HG03354 (cell line): ENCODE results near the gene CDY2A.
"Not testable (repeated sequence)": the region's sequence is repeated elsewhere in the genome, so short reads cannot be mapped to it uniquely, and the experiment has no call there.

Experiments
- ATAC-seq: cut with Tn5 transposase; IDR thresholded peaks from one replicate; pipeline ENCODE4 v1.9.1; 2021; ENCODE audit warnings: mild to moderate bottlenecking; ENCODE audit not compliant: unreplicated experiment, poor library complexity, severe bottlenecking

Gene CDY2A

GRCh38 chrY:18025487-18025886, at the start of gene CDY2A:
Gene CDY2A, plus strand, starts transcription at chrY:18025787. Its CDS starts 328 bp downstream, at chrY:18026115.
- not testable (repeated sequence) for ATAC-seq

GRCh38 chrY:17997586-17997985, 28.0 kb upstream of the CDY2A start:
- ATAC-seq, result not testable (repeated sequence)

GRCh38 chrY:17998266-17998665, 27.3 kb upstream of the CDY2A start:
- ATAC-seq, result not testable (repeated sequence)

GRCh38 chrY:18023897-18024296, 1.7 kb upstream of the CDY2A start:
- ATAC-seq, result not testable (repeated sequence)

- ATAC-seq, result not testable (repeated sequence)
These were observed 3.3 kb downstream of the CDY2A start for GRCh38 chrY:18028845-18029244.

GRCh38 chrY:18030178-18030577, 4.6 kb downstream of the CDY2A start:
- ATAC-seq, result not testable (repeated sequence)

- not testable (repeated sequence) for ATAC-seq
These were observed 8.7 kb downstream of the CDY2A start for GRCh38 chrY:18034100-18034814.

- ATAC-seq, result not testable (repeated sequence)
These were observed 9.3 kb downstream of the CDY2A start for GRCh38 chrY:18034864-18035263.

- not testable (repeated sequence) for ATAC-seq
These were observed 19.4 kb downstream of the CDY2A start for GRCh38 chrY:18044990-18045389.

- ATAC-seq, result not testable (repeated sequence)
These were observed 22.8 kb downstream of the CDY2A start for GRCh38 chrY:18048149-18049040.

GRCh38 chrY:18049061-18049460, 23.5 kb downstream of the CDY2A start:
- not testable (repeated sequence) for ATAC-seq

GRCh38 chrY:18056473-18056872, 30.9 kb downstream of the CDY2A start:
- ATAC-seq, result not testable (repeated sequence)

- not testable (repeated sequence) for ATAC-seq
These were observed 47.9 kb downstream of the CDY2A start for GRCh38 chrY:18073464-18073863.
